Ramos (cell line): ENCODE measurements around the gene KYAT1.

Source experiments
- in situ Hi-C: fragments of 300-500 bp; cut with MboI; formaldehyde crosslinking; loops from one replicate; pipeline ENCODE4 v1.14.3; 2022; ENCODE audit warnings: low sequenced_read_pairs; ENCODE audit not compliant: unreplicated experiment

KYAT1 gene

GRCh38 chr9:128881884-128882676 lies at the start of gene KYAT1, which contains the start of gene LRRC8A:
Gene KYAT1, minus strand, starts transcription at chr9:128881950. Its CDS starts 36,545 bp downstream, at chr9:128845405.
Gene LRRC8A, plus strand, starts transcription at chr9:128882133. Its CDS starts 25,032 bp downstream, at chr9:128907165.
- in situ Hi-C loops: no loop called here

- in situ Hi-C loops: loop anchor here (5.0 kb wide), 1 partner anchor 67 kb away; no protein-coding TSS in a partner anchor
These were observed 47.8 kb upstream of the KYAT1 start for GRCh38 chr9:128929560-128929959.

GRCh38 chr9:128928624-128929023 lies 46.9 kb upstream of the KYAT1 start:
- in situ Hi-C loops: loop anchor here (5.0 kb wide), 1 partner anchor 66 kb away; no protein-coding TSS in a partner anchor

- in situ Hi-C loops: loop anchor here (5.0 kb wide), 1 partner anchor 66 kb away; no protein-coding TSS in a partner anchor
These were observed 46.1 kb upstream of the KYAT1 start for GRCh38 chr9:128927731-128928411.

- in situ Hi-C loops: no loop called here
These were observed 41.7 kb upstream of the KYAT1 start for GRCh38 chr9:128923493-128923883.

- in situ Hi-C loops: no loop called here
These were observed 40.4 kb upstream of the KYAT1 start for GRCh38 chr9:128921881-128922763.

- in situ Hi-C loops: no loop called here
These were observed 38.8 kb upstream of the KYAT1 start, which contains the start of gene PHYHD1 for GRCh38 chr9:128920381-128921058. Gene PHYHD1, plus strand, starts transcription at chr9:128920982. Its CDS starts 1,342 bp downstream, at chr9:128922324.

- in situ Hi-C loops: no loop called here
These were observed 37.8 kb upstream of the KYAT1 start for GRCh38 chr9:128919402-128920089.

GRCh38 chr9:128918921-128919320 lies 37.2 kb upstream of the KYAT1 start:
- in situ Hi-C loops: no loop called here

- in situ Hi-C loops: no loop called here
These were observed 35.5 kb upstream of the KYAT1 start for GRCh38 chr9:128917151-128917849.

GRCh38 chr9:128916745-128917144 lies 35.0 kb upstream of the KYAT1 start:
- in situ Hi-C loops: no loop called here

GRCh38 chr9:128916204-128916603 lies 34.5 kb upstream of the KYAT1 start:
- in situ Hi-C loops: no loop called here

- in situ Hi-C loops: no loop called here
These were observed 32.4 kb upstream of the KYAT1 start for GRCh38 chr9:128913995-128914772.

- in situ Hi-C loops: no loop called here
These were observed 31.5 kb upstream of the KYAT1 start for GRCh38 chr9:128913048-128913900.

GRCh38 chr9:128912270-128912853 lies 30.6 kb upstream of the KYAT1 start:
- in situ Hi-C loops: no loop called here

GRCh38 chr9:128911529-128912035 lies 29.8 kb upstream of the KYAT1 start:
- in situ Hi-C loops: no loop called here
